ENCODE data around the gene CCL5. TPM values are rescaled to one million over a fixed set of nuclear protein-coding genes. Genes with fewer than 3 reads are reported as not detected.

Gene CCL5
- total RNA-seq, 2 donors from 2014 or later = 3.6 to 4.4 TPM

DNA sequence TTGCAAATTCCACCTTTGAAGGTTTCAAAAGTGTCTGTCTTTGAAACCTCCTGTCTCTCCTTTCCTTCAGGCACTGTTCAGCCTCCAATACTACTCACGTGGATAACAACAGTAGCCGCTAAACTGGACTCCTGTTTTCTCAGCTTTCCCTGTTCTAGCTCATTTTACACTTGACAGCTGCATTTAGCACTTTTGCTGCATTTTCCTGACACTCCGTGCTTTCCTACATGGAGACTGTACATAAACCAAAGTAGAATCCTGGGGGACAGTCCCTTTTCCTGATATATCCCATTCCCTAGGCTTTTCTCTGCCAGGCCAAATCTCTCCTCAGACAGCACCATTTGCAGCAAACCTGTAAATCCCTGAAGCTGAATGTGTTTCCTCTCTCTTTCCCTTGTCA, 3.6 kb downstream of the CCL5 start:
- Histone ChIP-seq H3K27me3 (no peaks in the 10 kb centered on the region), H3K4me3 (no peak overlapping the region), H3K9ac (ENCODE audit: low read depth in 2 of 2, low read length in 2 of 2) (no peak overlapping the region), H3K9me3 (no peaks in the 10 kb centered on the region), H3K4me1 (no peaks in the 10 kb centered on the region), H3K27ac (no peak overlapping the region), H3K36me3 (no peaks in the 10 kb centered on the region)
- intact Hi-C loops (cut with DNase I) = no loop called here
- DNase-seq = no peak
- TF ChIP-seq, protein P1, sequence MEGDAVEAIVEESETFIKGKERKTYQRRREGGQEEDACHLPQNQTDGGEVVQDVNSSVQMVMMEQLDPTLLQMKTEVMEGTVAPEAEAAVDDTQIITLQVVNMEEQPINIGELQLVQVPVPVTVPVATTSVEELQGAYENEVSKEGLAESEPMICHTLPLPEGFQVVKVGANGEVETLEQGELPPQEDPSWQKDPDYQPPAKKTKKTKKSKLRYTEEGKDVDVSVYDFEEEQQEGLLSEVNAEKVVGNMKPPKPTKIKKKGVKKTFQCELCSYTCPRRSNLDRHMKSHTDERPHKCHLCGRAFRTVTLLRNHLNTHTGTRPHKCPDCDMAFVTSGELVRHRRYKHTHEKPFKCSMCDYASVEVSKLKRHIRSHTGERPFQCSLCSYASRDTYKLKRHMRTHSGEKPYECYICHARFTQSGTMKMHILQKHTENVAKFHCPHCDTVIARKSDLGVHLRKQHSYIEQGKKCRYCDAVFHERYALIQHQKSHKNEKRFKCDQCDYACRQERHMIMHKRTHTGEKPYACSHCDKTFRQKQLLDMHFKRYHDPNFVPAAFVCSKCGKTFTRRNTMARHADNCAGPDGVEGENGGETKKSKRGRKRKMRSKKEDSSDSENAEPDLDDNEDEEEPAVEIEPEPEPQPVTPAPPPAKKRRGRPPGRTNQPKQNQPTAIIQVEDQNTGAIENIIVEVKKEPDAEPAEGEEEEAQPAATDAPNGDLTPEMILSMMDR (IDR thresholded peaks at IDR 0.05) = no peak

DNA sequence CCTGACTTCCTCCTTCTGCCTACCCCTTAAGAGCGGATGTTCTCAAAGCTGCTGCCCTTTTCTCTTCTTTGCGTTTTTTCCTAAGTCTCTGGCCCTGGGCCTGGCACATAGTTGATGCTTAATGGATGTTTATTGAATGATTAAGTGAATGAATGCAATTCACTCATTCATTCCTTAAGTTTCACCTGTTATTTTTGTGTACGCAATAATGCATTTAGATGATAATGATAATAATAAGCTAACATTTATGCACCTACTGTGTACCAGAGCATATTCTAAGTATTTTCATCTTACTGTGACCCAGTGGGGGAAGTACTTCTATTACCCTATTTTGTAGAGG, 4.4 kb downstream of the CCL5 start:
- H3K9ac ChIP-seq (ENCODE audit: low read depth in 2 of 2, low read length in 2 of 2) = no peak overlapping the region
- TF ChIP-seq, protein P1 (IDR thresholded peaks at IDR 0.05) = no peak
- no peaks in the 10 kb centered on the region for H3K9me3 ChIP-seq
- H3K27ac ChIP-seq = no peak overlapping the region
- no peak overlapping the region for H3K4me3 ChIP-seq
- intact Hi-C loops (cut with DNase I) = no loop called here
- H3K36me3 ChIP-seq = no peaks in the 10 kb centered on the region
- H3K27me3 ChIP-seq = no peaks in the 10 kb centered on the region
- no peaks in the 10 kb centered on the region for H3K4me1 ChIP-seq
- DNase-seq = no peak

DNA sequence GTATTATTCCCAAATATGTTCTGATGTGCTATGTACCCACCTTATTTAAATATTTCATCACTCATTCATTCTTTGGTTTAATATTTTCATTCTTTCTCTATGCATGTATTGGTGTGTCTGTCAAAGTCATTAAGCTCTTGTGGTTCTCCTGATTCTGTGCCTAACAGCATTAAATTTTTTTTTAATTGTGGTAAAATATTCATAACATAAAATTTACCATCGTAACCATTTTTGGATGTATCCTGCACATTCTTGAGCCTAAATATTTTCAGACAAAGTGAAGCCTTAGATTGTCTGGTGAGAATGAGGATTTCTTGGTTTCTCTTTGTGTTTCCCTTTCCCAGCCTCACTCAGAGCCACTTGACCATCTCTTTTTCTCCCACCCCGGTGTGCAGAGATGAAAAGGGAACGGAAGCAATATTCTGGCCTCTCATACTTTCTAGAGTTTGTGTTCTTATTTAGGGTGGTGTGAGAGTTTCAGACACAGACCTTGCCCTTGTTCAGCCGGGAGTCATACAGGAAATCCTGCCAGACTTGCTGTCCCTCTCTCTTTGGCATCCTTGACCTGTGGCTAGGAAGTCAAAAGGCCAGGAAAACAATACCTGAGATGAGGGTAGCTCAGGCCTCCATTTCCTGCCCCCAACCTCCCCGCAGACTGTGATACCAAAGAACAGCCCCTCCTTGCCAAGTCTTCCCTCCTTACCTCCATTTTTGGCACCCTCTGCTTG, 4.9 kb downstream of the CCL5 start:
- TF ChIP-seq, protein P1 (IDR thresholded peaks at IDR 0.05) = no peak
- no peak for DNase-seq
- no peak overlapping the region for H3K27ac ChIP-seq
- no peaks in the 10 kb centered on the region for H3K9me3 ChIP-seq
- intact Hi-C loops (cut with DNase I) = no loop called here
- no peak overlapping the region for H3K4me3 ChIP-seq
- no peaks in the 10 kb centered on the region for H3K4me1 ChIP-seq
- H3K9ac ChIP-seq (ENCODE audit: low read depth in 2 of 2, low read length in 2 of 2) = no peak overlapping the region
- H3K36me3 ChIP-seq = no peaks in the 10 kb centered on the region
- no peaks in the 10 kb centered on the region for H3K27me3 ChIP-seq

GRCh38 chr17:35872196-35872980, 7.8 kb downstream of the CCL5 start:
- Histone ChIP-seq H3K36me3 (no peaks in the 10 kb centered on the region), H3K4me3 (no peak overlapping the region), H3K9me3 (no peaks in the 10 kb centered on the region), H3K27ac (no peak overlapping the region), H3K9ac (ENCODE audit: low read depth in 2 of 2, low read length in 2 of 2) (no peak overlapping the region), H3K27me3 (no peaks in the 10 kb centered on the region), H3K4me1 (no peaks in the 10 kb centered on the region)
- intact Hi-C loops (cut with DNase I) = no loop called here
- TF ChIP-seq, protein P1 (IDR thresholded peaks at IDR 0.05) = no peak
- DNase-seq = no peak

DNA sequence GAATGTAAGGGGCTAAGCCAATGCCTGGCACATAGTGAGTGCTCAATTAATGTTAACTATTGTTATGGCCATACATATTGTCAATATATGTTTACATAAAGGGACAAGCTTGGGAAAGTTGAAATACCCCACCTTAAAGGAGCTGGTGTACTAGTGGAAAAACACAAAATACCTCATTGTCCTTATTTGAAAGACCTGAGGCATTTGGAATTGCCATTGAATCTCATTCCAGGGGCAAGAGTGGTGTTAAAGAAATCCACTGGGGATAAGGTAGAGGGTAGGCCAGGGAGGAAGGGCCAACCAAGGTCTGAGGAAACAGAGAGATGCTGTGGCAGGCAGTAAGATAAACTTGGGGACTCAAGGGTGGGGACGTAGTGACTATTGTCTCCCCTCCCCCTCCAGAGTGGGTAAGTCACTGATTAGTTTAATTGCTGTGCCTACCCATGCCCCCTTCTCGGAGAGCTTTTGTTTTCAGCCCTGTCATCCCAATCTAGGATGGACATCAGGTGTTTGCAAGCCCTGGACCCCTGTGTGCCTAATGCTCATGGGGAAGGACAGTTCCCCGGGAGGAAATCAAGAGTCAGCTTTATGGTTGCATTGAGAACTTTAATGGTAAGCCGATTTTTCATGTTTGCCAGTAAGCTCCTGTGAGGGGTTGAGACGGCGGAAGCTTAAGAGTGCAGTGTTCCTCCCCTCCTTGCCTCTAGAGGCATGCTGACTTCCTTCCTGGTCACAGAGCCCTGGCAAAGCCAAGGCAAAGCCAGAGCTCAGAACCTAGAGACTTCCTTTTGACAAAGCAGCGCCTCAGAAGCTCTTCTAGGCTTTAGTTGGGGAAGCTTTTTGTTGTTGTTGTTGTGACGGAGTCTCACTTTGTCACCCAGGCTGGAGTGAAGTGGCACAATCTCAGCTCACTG, 9.0 kb downstream of the CCL5 start:
- H3K9ac ChIP-seq (ENCODE audit: low read depth in 2 of 2, low read length in 2 of 2) = no peak overlapping the region
- H3K4me1 ChIP-seq = no peaks in the 10 kb centered on the region
- H3K27ac ChIP-seq = no peak overlapping the region
- intact Hi-C loops (cut with DNase I) = no loop called here
- no peaks in the 10 kb centered on the region for H3K9me3 ChIP-seq
- H3K4me3 ChIP-seq = no peak overlapping the region
- DNase-seq = no peak
- TF ChIP-seq, protein P1 (IDR thresholded peaks at IDR 0.05) = no peak
- H3K27me3 ChIP-seq = no peaks in the 10 kb centered on the region
- H3K36me3 ChIP-seq = no peaks in the 10 kb centered on the region
